Breast epithelium (tissue), 3 donors: Measurements from ENCODE around the gene UBXN6.

Experiments
- POLR2A ChIP-seq: fragments of 450-650 bp; IDR thresholded peaks from one replicate; pipeline ENCODE4 v1.6.1; 2016; ENCODE audit warnings: antibody characterized with exemption, mild to moderate bottlenecking, moderate library complexity
- POLR2AphosphoS5 ChIP-seq, 3 donors: sonication (generic); formaldehyde crosslinking; IDR thresholded peaks; one replicate each; pipeline ENCODE4 v1.6.1; 2017; ENCODE audit warnings: antibody characterized with exemption in 3 of 3
- TF ChIP-seq, protein P1 (sequence below), 3 donors: fragments of 450-650 bp; IDR thresholded peaks; one replicate each; pipeline ENCODE4 v1.5.1; 2016 to 2017; ENCODE audit warnings: antibody characterized with exemption in 3 of 3, mild to moderate bottlenecking in 3 of 3, moderate library complexity in 3 of 3

DNA sequence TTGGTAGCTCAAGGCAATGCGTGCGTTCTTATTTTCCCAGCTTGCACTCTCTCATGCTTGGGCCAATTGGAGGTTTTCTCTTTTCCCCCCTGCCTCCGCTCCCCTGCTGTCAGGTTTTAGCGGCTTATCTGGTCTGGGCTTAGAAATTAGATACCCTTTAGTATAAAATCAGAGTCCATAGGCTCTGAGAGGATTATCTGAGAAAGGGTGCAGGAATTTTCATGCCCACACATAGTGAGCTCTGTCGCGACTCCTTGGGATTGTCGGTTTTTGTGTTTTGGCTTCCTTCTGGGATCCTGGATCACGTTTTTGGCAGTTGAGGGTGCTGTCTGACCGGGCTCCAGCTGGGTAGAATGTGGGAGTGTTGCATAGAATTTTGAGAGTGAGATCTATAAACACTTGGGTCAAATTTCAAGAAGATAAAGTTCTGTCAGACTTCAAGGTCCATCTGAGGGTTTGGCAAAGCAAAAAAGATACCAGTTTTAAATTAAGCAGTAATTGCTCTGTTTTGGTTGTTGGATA is 42.7 kb downstream of the UBXN6 start:
- TF ChIP-seq, protein P1, sequence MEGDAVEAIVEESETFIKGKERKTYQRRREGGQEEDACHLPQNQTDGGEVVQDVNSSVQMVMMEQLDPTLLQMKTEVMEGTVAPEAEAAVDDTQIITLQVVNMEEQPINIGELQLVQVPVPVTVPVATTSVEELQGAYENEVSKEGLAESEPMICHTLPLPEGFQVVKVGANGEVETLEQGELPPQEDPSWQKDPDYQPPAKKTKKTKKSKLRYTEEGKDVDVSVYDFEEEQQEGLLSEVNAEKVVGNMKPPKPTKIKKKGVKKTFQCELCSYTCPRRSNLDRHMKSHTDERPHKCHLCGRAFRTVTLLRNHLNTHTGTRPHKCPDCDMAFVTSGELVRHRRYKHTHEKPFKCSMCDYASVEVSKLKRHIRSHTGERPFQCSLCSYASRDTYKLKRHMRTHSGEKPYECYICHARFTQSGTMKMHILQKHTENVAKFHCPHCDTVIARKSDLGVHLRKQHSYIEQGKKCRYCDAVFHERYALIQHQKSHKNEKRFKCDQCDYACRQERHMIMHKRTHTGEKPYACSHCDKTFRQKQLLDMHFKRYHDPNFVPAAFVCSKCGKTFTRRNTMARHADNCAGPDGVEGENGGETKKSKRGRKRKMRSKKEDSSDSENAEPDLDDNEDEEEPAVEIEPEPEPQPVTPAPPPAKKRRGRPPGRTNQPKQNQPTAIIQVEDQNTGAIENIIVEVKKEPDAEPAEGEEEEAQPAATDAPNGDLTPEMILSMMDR (IDR thresholded peaks at IDR 0.05) = no peak
- TF ChIP-seq POLR2AphosphoS5 (IDR thresholded peaks at IDR 0.05) (no peak), POLR2A (no peak)
